Adrenal gland (tissue), 19 donors: ENCODE results near the gene OR52B4. TPM values are rescaled to one million over a fixed set of nuclear protein-coding genes. Genes with fewer than 3 reads are reported as not detected.
"Not testable (repeated sequence)": the region's sequence is repeated elsewhere in the genome, so short reads cannot be mapped to it uniquely, and the experiment has no call there.

Experiments used
- DNase-seq, 7 donors: peaks; one replicate each; pipeline ENCODE4 v3.0.0-alpha.2; 2019 to 2020
- H3K27ac ChIP-seq, 5 donors: fragments of 200-600 bp; sonication (generic) in 4 of 5; 1 replicate in 3 of 5; 2 replicates in 2 of 5; pipeline versions ENCODE4 v1.5.1 to v1.8.0; 2016 to 2020; ENCODE audit warnings: mild to moderate bottlenecking in 1 of 5
- H3K27me3 ChIP-seq: fragments of 200-600 bp; 2 replicates; pipeline ENCODE4 v1.8.0; 2021
- H3K36me3 ChIP-seq, 2 donors: fragments of 200-600 bp; replicated peaks in 1 of 2; 1 replicate in 1 of 2; 2 replicates in 1 of 2; pipeline versions ENCODE4 v1.5.1 to v1.8.0; 2018 to 2022
- H3K4me1 ChIP-seq, 2 donors: fragments of 200-600 bp; replicated peaks in 1 of 2; 1 replicate in 1 of 2; 2 replicates in 1 of 2; pipeline versions ENCODE4 v1.5.1 to v1.8.0; 2018 to 2021
- H3K4me3 ChIP-seq, 4 donors: fragments of 200-600 bp; sonication (generic) in 3 of 4; one replicate each; pipeline ENCODE4 v1.5.1; 2016 to 2018
- H3K9me3 ChIP-seq, 3 donors: fragments of 200-600 bp; sonication (generic) in 1 of 3; replicated peaks in 1 of 3; 1 replicate in 2 of 3; 2 replicates in 1 of 3; pipeline versions ENCODE4 v1.5.1 to v1.8.0; 2016 to 2021
- CTCF ChIP-seq, 6 experiments: fragments of 450-650 bp in 4 of 6; fragments of 200-600 bp in 2 of 6; sonication (generic) in 1 of 6; IDR thresholded peaks; 1 replicate in 5 of 6; 2 replicates in 1 of 6; pipeline versions ENCODE4 v1.5.1 to v1.8.0; 2016 to 2021; ENCODE audit warnings: antibody characterized with exemption in 6 of 6, mild to moderate bottlenecking in 2 of 6, moderate library complexity in 1 of 6
- POLR2A ChIP-seq, 2 donors: fragments of 450-650 bp; IDR thresholded peaks; one replicate each; pipeline ENCODE4 v1.6.1; 2017; ENCODE audit warnings: antibody characterized with exemption in 2 of 2, mild to moderate bottlenecking in 2 of 2, moderate library complexity in 1 of 2
- WGBS, 4 donors: extraction: QIAGEN DNeasy Blood & Tissue Kit in 2 of 4; methylation state at CpG; one replicate each; pipeline versions ENCODE4 v1.1.5 to v1.1.7; 2013 to 2017; 5-methylcytosine and 5-hydroxymethylcytosine counted together
- intact Hi-C, 2 donors: fragments of 100-400 bp; cut with DNase I; formaldehyde crosslinking; loops; one replicate each; pipeline versions ENCODE4 v1.14.1 to v1.15.0; 2022 to 2023
- long read RNA-seq, 10 donors: library from polyadenylated mRNA in 3 of 10; unstranded in 2 of 10; stranded (forward) in 1 of 10; transcript quantifications; one replicate each; pipeline ENCODE4 v2.0.0 and lab custom pipeline, GENCODE V29; 2021 to 2026
- polyA plus RNA-seq, 3 donors: library from polyadenylated mRNA; stranded (reverse); fragments of 200-250 nt in 2 of 3; fragments of 350-450 nt in 1 of 3; fragmentation: Illumina TruSeq in 1 of 3; extraction: RNeasy Lipid Tissue Mini Kit (QIAGEN cat#74804) in 1 of 3; gene quantifications; one replicate each; pipeline ENCODE4 v1.2.3, GENCODE V29; 2013 to 2014
- total RNA-seq, 9 donors: library from RNA; depleted of rRNA in 4 of 9; stranded (reverse); fragments of >200 nt in 4 of 9; fragments of 120-200 nt in 1 of 9; fragmentation: NEBNext Ultra II Directional in 1 of 9; extraction: Animal tissue kit (Norgen Biotek cat#: 25700) in 1 of 9; gene quantifications; one replicate each; pipeline versions ENCODE4 v1.1.0 to v1.2.4, GENCODE V29; 2013 to 2023
- donor health status: healthy with polysubstance abuse.
- donor health status: Bipolar disorder and iron deficiency.
- donor health status: DM: yes; HTN: yes; CAD: no.
- donor health status: DM: no; HTN: no; CAD: no.
- donor health status: DM: no; HTN: no; CAD: no.
- donor health status: DM: yes; HTN: yes; CAD: no.

The OR52B4 gene
- not detected for total RNA-seq
- not detected for polyA plus RNA-seq
- long read RNA-seq, donor 1: 0 reads
- long read RNA-seq, donor 2: 0 reads
- long read RNA-seq, donor 3: 0 reads
- long read RNA-seq, donor 4: 0 reads
- long read RNA-seq, donor 5: 0 reads
- long read RNA-seq, donor 6: 0 reads
- long read RNA-seq, donor 7: 0 reads
- long read RNA-seq, donor 8: 0 reads
- long read RNA-seq, donor 9: 0 reads
- long read RNA-seq, donor 10: 0 reads

- TF ChIP-seq CTCF (IDR thresholded peaks at IDR 0.05) (no peak), POLR2A (IDR thresholded peaks at IDR 0.05) (no peak)
- WGBS, 4 donors: 65 to 87% (median 80%) methylated on average over 4 of the region's 4 CpGs
- Histone ChIP-seq H3K27me3 (no peaks in the 10 kb centered on the region), H3K4me3 (no peak within 1 kb of the TSS), H3K9me3 (no peaks in the 10 kb centered on the region), H3K27ac (no peak within 1 kb of the TSS), H3K36me3 (no peaks in the 10 kb centered on the region), H3K4me1 (no peaks in the 10 kb centered on the region)
- intact Hi-C loops: no loop called here
- DNase-seq: no peak
Measured at GRCh38 chr11:4368286-4368685, at the start of gene OR52B4. OR52B4 (minus strand) TSS chr11:4368386; CDS start chr11:4368295, 91 bp downstream.

- no peak for TF ChIP-seq POLR2A (IDR thresholded peaks at IDR 0.05)
- Histone ChIP-seq H3K36me3 (no peaks in the 10 kb centered on the region), H3K4me1 (no peaks in the 10 kb centered on the region), H3K27ac (no peak overlapping the region), H3K4me3 (no peak overlapping the region), H3K9me3 (no peaks in the 10 kb centered on the region), H3K27me3 (no peaks in the 10 kb centered on the region)
- intact Hi-C loops: no loop called here
- WGBS, 4 donors: 55 to 73% (median 71%) methylated on average over 1 of the region's 1 CpG; no CpG with 5 or more reads in 1 of the 4 donors
- no peak for DNase-seq
Measured at GRCh38 chr11:4416816-4417215, 48.6 kb upstream of the OR52B4 start.

- no peaks in the 10 kb centered on the region for H3K27me3 ChIP-seq
- WGBS, 4 donors: 40 to 60% (median 47%) methylated on average over 1 of the region's 1 CpG
- intact Hi-C loops: no loop called here
Measured at GRCh38 chr11:4416306-4416705, 48.1 kb upstream of the OR52B4 start.

GRCh38 chr11:4406206-4406605 lies 38.0 kb upstream of the OR52B4 start:
- WGBS, 4 donors: 79 to 100% (median 82%) methylated on average over 4 to 6 of the region's 6 CpGs
- H3K9me3 ChIP-seq, H3K4me3 ChIP-seq, H3K27me3 ChIP-seq, H3K27ac ChIP-seq, DNase-seq, H3K36me3 ChIP-seq, intact Hi-C loops, H3K4me1 ChIP-seq: not testable (repeated sequence)

More at GRCh38 chr11:4416306-4416705, 48.1 kb upstream of the OR52B4 start:
- Histone ChIP-seq H3K4me3 (no peak overlapping the region), H3K36me3 (no peaks in the 10 kb centered on the region), H3K4me1 (no peaks in the 10 kb centered on the region), H3K9me3 (no peaks in the 10 kb centered on the region), H3K27ac (no peak overlapping the region)
- TF ChIP-seq CTCF (IDR thresholded peaks at IDR 0.05) (no peak), POLR2A (IDR thresholded peaks at IDR 0.05) (no peak)
- no peak for DNase-seq

- intact Hi-C loops: no loop called here
- peaks cover 0 to 14% of the 10 kb centered on the region in 2 donors for H3K36me3 ChIP-seq
- H3K4me1 ChIP-seq: peaks cover 0 to 12% of the 10 kb centered on the region in 2 donors
- H3K27ac ChIP-seq: no peak overlapping the region
- no peaks in the 10 kb centered on the region for H3K9me3 ChIP-seq
- H3K27me3 ChIP-seq: no peaks in the 10 kb centered on the region
- TF ChIP-seq CTCF (IDR thresholded peaks at IDR 0.05) (no peak), POLR2A (IDR thresholded peaks at IDR 0.05) (no peak)
- peak overlapping the region in 2 of 4 donors; percentile 90 to 97 for H3K4me3 ChIP-seq
- no peak for DNase-seq
- 21 to 42% (median 28%) methylated on average over 11 of the region's 11 CpGs for WGBS, 4 donors
Measured at GRCh38 chr11:4393858-4394223, 25.7 kb upstream of the OR52B4 start.
